ENCODE measurements around the gene SMDT1. TPM values are rescaled to one million over a fixed set of nuclear protein-coding genes. Genes with fewer than 3 reads are reported as not detected.
"Not testable (repeated sequence)": the region's sequence is repeated elsewhere in the genome, so short reads cannot be mapped to it uniquely, and the experiment has no call there.

SMDT1 gene
- total RNA-seq, 4 donors from 2014 or later: 14.1 to 61.8 (median 21.5) TPM

DNA sequence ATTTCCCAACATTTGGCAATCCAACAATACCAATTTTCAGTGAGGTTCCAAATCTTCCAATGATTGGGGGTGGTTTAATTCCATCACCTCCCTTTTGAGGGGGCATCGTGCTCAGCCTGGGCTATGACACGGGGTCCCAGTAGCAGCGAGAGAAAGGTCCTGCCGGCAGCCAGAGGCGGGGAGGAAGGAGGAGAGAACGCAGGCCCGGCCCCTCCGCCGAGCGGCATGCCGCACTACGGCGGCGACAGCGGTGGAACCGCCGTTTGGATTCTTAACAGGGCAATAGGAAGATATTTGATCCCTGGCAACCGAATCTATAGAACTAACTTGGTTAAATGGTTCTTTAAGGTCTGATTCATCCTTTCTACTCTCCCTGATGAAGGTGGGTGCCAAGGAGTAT lies 29.3 kb downstream of the SMDT1 start:
- Histone ChIP-seq H3K27me3 (no peaks in the 10 kb centered on the region), H3K27ac (no peak overlapping the region), H3K9me3 (peaks cover 0 to 14% (median 3%) of the 10 kb centered on the region in 4 donors), H3K4me3 (no peak overlapping the region), H3K4me1 (no peaks in the 10 kb centered on the region), H3K36me3 (peaks cover 0 to 20% (median 0%) of the 10 kb centered on the region in 3 donors)
- 64 to 68% methylated on average over 18 of the region's 18 CpGs for WGBS, 2 donors
- TF ChIP-seq EP300 (IDR thresholded peaks at IDR 0.05) (no peak), POLR2A (IDR thresholded peaks at IDR 0.05) (no peak)
- TF ChIP-seq, protein P1, sequence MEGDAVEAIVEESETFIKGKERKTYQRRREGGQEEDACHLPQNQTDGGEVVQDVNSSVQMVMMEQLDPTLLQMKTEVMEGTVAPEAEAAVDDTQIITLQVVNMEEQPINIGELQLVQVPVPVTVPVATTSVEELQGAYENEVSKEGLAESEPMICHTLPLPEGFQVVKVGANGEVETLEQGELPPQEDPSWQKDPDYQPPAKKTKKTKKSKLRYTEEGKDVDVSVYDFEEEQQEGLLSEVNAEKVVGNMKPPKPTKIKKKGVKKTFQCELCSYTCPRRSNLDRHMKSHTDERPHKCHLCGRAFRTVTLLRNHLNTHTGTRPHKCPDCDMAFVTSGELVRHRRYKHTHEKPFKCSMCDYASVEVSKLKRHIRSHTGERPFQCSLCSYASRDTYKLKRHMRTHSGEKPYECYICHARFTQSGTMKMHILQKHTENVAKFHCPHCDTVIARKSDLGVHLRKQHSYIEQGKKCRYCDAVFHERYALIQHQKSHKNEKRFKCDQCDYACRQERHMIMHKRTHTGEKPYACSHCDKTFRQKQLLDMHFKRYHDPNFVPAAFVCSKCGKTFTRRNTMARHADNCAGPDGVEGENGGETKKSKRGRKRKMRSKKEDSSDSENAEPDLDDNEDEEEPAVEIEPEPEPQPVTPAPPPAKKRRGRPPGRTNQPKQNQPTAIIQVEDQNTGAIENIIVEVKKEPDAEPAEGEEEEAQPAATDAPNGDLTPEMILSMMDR (IDR thresholded peaks at IDR 0.05): no peak
- no peak for DNase-seq (ENCODE audit: low spot score in 2 of 2)

DNA sequence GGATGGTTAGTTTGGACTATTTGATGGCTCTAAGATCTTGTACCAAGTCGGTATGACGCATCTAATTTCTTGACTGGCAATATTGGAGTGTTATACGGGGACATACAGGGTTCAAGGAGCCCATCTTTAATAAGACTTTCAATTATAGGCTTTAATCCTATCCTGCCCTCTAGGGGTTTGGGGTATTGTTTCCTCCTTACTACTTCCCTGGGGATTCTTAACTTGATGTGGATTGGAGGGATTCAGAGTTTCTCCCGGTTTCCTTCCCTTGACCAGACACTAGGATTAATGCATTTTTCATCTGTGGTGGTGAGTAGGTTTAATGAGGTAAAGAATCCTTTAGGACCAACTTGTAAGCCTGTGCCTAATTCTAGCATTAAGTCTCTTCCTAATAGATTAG lies 32.3 kb downstream of the SMDT1 start:
- Histone ChIP-seq H3K27ac (no peak overlapping the region), H3K4me3 (no peak overlapping the region), H3K4me1 (no peaks in the 10 kb centered on the region), H3K9me3 (peaks cover 0 to 17% (median 2%) of the 10 kb centered on the region in 4 donors), H3K36me3 (peaks cover 0 to 8% (median 0%) of the 10 kb centered on the region in 3 donors), H3K27me3 (no peaks in the 10 kb centered on the region)
- no peak for TF ChIP-seq POLR2A (IDR thresholded peaks at IDR 0.05)
- no peak for TF ChIP-seq EP300 (IDR thresholded peaks at IDR 0.05)
- TF ChIP-seq, protein P1 (IDR thresholded peaks at IDR 0.05): no peak
- WGBS, 2 donors: 77 to 85% methylated on average over 4 of the region's 4 CpGs
- no peak for DNase-seq (ENCODE audit: low spot score in 2 of 2)

DNA sequence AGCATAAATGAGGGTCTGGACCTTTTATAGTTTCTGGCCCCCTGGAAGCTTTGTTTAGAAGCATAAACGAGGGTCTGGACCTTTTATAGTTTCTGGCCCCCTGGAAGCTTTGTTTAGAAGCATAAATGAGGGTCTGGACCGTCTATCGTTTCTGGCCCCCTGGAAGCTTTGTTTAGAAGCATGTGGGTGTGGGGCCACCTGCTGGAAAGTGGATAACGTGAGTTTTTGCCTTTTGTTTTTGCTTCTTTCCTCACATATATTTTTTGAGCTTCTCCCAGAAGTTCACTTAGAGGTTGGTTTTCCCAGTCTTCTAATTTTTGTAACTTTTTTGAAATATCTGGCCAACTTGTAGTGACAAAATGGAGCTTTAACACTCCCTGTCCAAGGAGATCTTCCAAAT lies 33.3 kb downstream of the SMDT1 start:
- H3K27ac ChIP-seq; H3K36me3 ChIP-seq; H3K27me3 ChIP-seq; H3K4me3 ChIP-seq; DNase-seq (ENCODE audit: low spot score in 2 of 2); H3K4me1 ChIP-seq: not testable (repeated sequence)
- H3K9me3 ChIP-seq: peaks cover 0 to 17% (median 2%) of the 10 kb centered on the region in 4 donors
- 8 to 17% methylated on average over 4 of the region's 4 CpGs for WGBS, 2 donors

DNA sequence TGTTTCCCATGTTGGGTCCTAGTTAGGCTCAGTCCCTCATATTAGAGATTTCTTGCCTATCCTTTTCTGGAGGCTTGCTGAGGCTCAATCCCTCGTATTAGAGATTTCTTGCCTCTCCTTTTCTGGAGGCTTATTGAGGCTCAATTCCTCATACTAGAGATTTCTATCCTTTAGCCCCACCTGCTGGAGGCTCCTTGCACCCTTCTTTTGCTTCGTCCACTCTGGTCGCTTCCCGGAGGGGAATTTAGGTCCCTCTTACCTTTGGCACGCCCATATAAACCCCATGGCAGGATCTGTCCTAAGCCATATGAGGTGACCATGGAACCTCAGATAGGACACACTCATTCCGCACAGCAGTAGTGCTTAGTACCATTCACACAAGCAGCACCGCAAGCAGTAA lies 35.2 kb downstream of the SMDT1 start:
- Histone ChIP-seq H3K9me3 (peaks cover 0 to 17% (median 2%) of the 10 kb centered on the region in 4 donors), H3K4me3 (no peak overlapping the region), H3K36me3 (peaks cover 0 to 8% (median 0%) of the 10 kb centered on the region in 3 donors), H3K4me1 (no peaks in the 10 kb centered on the region), H3K27ac (no peak overlapping the region), H3K27me3 (no peaks in the 10 kb centered on the region)
- 91% methylated on average over 7 of the region's 7 CpGs for WGBS, 2 donors
- TF ChIP-seq, protein P1 (IDR thresholded peaks at IDR 0.05): peak in 1 of 5 experiments; percentile 13
- TF ChIP-seq EP300 (IDR thresholded peaks at IDR 0.05): no peak
- DNase-seq (ENCODE audit: low spot score in 2 of 2): no peak

DNA sequence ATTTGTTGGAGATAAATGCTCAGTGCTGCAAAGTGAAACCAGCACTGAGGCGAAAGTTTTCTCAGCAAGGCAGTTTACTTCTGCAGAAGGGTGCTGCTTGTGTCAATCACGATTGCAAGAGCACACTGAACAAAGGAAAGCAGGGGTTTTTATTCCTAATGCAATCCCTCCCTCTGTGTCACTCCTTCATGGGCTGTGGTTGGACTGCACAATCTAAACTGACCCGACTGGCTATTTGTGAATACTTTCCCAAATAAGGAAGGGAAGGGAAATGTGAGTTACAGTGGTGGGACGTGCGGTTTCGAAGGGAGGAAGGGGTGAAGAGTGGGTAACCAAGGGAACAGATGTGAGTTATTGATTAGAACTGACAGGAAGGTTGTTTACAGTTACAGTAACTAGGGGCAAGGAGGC lies 35.9 kb downstream of the SMDT1 start:
- H3K9me3 ChIP-seq: peaks cover 0 to 17% (median 2%) of the 10 kb centered on the region in 4 donors
- WGBS, 2 donors: 79 to 85% methylated on average over 6 of the region's 6 CpGs

DNA sequence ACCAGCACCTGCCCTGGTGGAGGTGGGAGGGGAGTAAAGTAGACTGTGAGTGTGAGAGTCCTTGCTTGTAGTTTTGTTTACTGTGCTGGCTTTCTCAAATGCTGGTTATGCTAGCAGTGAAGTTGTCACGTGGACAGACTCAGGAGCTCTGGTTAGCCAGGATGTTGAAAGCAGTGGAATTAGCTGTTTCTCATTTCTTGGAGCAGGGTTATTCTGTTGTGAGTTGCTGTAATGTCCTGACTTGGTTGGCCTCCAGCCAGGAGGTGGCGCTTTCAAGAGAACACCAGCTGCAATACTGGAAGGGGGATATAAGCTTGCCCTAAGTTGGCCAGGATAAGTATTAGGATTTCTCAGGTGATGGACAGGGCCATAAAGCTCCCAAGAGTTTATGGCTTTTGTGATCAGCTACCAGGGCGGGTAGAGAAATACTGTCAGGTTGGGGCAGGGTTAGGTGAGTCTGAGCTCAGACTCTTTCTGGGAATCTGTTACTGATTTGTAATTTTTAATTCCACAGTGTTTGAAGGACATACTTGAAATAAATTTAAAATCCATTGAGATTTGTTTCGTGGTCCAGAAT lies 37.4 kb downstream of the SMDT1 start:
- TF ChIP-seq EP300 (IDR thresholded peaks at IDR 0.05): no peak
- TF ChIP-seq POLR2A (IDR thresholded peaks at IDR 0.05): no peak
- TF ChIP-seq, protein P1 (IDR thresholded peaks at IDR 0.05): no peak
- WGBS, 2 donors: 86 to 91% methylated on average over 4 of the region's 4 CpGs

More for the DNA sequence above, 35.9 kb downstream of the SMDT1 start:
- H3K27me3 ChIP-seq; H3K4me1 ChIP-seq; H3K4me3 ChIP-seq; H3K36me3 ChIP-seq; DNase-seq (ENCODE audit: low spot score in 2 of 2); H3K27ac ChIP-seq: not testable (repeated sequence)

DNA sequence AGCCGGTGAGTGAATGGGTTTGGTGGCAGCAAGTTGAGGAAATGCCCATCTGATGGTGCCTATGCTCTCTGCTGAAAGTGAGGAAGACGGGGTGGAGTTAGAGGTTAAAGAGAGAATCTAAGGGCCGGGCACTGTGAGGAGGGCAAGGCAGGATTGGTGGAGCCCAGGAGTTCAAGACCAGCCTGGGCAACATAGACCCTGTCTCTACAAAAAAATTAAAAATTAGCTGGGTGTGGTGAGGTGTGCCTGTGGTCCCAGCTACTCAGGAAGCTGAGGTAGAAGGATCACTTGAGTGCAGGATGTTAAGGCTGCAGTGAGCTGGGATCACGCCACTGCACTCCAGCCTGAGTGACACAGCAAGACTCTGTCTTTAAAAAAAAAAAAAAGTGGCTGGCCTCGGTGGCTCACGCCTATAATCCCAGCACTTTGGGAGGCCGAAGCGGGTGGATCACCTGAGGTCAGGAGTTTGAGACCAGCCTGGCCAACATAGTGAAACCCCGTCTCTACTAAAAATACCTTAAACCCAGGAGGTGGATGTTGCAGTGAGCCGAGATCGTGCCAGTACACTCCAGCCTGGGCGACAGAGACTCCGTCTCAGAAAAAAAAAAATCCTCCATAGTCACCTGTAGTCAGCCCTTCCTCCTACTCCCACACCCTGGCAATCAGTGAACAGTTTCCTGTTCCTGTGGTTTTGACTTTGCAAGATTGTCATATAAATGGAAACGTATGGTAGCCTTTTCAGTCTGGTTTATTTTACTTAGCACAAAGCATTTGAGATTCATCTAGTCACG lies 40.9 kb downstream of the SMDT1 start:
- not testable (repeated sequence) for DNase-seq (ENCODE audit: low spot score in 2 of 2); H3K9me3 ChIP-seq; H3K27me3 ChIP-seq; H3K4me3 ChIP-seq; H3K27ac ChIP-seq; H3K36me3 ChIP-seq; H3K4me1 ChIP-seq
- 77 to 81% methylated on average over 15 of the region's 15 CpGs for WGBS, 2 donors

More for the DNA sequence above, 37.4 kb downstream of the SMDT1 start:
- Histone ChIP-seq H3K4me3 (no peak overlapping the region), H3K27ac (no peak overlapping the region), H3K4me1 (no peaks in the 10 kb centered on the region), H3K27me3 (no peaks in the 10 kb centered on the region), H3K36me3 (peaks cover 0 to 8% (median 0%) of the 10 kb centered on the region in 3 donors), H3K9me3 (peaks cover 0 to 17% (median 2%) of the 10 kb centered on the region in 4 donors)
- no peak for DNase-seq (ENCODE audit: low spot score in 2 of 2)

DNA sequence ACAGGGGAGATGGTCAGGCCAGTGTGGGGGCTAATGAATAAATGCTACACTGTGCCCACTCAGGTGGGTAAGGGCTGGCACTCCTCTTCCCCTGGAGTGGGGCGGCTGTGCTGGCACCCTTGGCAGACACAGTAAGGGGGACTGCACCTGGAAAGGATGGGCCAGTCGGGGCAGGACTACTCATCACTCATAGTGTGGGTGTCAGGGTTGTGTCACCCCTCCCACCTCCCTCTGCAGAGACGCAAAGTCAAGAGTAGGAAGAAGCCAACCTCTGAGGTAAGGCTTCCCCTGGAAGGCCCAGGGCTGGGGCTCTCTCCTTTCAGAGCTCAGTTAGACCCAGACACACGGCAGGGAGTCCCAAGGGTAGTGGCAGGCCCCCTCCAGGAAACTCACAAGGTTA lies 44.0 kb downstream of the SMDT1 start:
- no CpG with 5 or more reads among the region's 4 CpGs for WGBS, 2 donors
- not testable (repeated sequence) for DNase-seq (ENCODE audit: low spot score in 2 of 2)

More for the DNA sequence above, 44.0 kb downstream of the SMDT1 start:
- not testable (repeated sequence) for H3K36me3 ChIP-seq, H3K4me1 ChIP-seq, H3K27ac ChIP-seq, H3K9me3 ChIP-seq, H3K27me3 ChIP-seq, H3K4me3 ChIP-seq

All from tibial nerve (tissue), 4 donors.